Suprapubic skin (tissue), 3 donors: ENCODE results near the gene AMMECR1L.

ENCODE experiments used
- CTCF ChIP-seq, 2 donors: fragments of 200-600 bp in 1 of 2; fragments of 450-650 bp in 1 of 2; sonication (generic) in 1 of 2; IDR thresholded peaks; one replicate each; pipeline ENCODE4 v1.5.1; 2016 to 2019; ENCODE audit warnings: antibody characterized with exemption in 2 of 2, mild to moderate bottlenecking in 1 of 2, moderate library complexity in 1 of 2
- POLR2AphosphoS5 ChIP-seq, 3 donors: sonication (generic); formaldehyde crosslinking; IDR thresholded peaks; one replicate each; pipeline ENCODE4 v1.6.1; 2017; ENCODE audit warnings: antibody characterized with exemption in 3 of 3

- TF ChIP-seq POLR2AphosphoS5 (IDR thresholded peaks at IDR 0.05) (no peak), CTCF (IDR thresholded peaks at IDR 0.05) (no peak)
Measured at GRCh38 chr2:127818241-127818640, 67.5 kb downstream of the AMMECR1L start.
